ENCODE results near the gene FOXR2. TPM values are rescaled to one million over a fixed set of nuclear protein-coding genes. Genes with fewer than 3 reads are reported as not detected.

FOXR2 gene
- total and polyA plus RNA-seq, 2 donors from 2014 or later, result not detected

DNA sequence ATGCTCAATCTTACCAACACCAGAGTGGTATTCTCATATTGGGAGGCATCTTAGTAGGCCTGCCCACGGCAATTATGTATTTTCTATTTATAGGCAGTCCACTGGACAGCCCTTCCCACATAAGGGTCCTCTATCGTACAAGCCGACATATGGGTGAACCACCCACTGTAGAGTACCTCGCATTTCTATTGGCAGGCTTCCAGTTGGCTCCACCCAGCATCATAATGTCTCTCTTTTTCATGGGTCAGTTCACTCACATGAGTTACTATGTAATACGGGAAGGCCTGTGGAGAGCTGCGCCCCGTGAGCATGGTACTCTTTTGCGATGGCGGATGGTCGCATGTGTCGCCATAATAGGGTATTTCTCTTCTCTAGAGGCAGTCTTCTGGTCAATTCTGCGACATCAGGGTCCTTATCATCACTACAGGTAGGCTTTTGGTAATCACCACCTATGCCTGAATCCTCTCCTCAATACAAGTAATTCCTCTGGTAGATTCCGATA is 29.4 kb upstream of the FOXR2 start:
- H3K27ac ChIP-seq (ENCODE audit: low read depth in 2 of 2, low read length in 2 of 2), result no peak overlapping the region
- DNase-seq (no peak), FAIRE-seq (no peak)
- H3K9me3 ChIP-seq (ENCODE audit: control insufficient read depth in 2 of 3, insufficient read depth in 1 of 3, low read length in 3 of 3), result no peaks in the 10 kb centered on the region
- no peaks in the 10 kb centered on the region for H3K4me1 ChIP-seq (ENCODE audit: control insufficient read depth in 2 of 3, insufficient read depth in 2 of 3, low read depth in 1 of 3, low read length in 3 of 3)
- H3K9ac ChIP-seq (ENCODE audit: low read length in 3 of 3), result no peak overlapping the region
- TF ChIP-seq, protein P1, sequence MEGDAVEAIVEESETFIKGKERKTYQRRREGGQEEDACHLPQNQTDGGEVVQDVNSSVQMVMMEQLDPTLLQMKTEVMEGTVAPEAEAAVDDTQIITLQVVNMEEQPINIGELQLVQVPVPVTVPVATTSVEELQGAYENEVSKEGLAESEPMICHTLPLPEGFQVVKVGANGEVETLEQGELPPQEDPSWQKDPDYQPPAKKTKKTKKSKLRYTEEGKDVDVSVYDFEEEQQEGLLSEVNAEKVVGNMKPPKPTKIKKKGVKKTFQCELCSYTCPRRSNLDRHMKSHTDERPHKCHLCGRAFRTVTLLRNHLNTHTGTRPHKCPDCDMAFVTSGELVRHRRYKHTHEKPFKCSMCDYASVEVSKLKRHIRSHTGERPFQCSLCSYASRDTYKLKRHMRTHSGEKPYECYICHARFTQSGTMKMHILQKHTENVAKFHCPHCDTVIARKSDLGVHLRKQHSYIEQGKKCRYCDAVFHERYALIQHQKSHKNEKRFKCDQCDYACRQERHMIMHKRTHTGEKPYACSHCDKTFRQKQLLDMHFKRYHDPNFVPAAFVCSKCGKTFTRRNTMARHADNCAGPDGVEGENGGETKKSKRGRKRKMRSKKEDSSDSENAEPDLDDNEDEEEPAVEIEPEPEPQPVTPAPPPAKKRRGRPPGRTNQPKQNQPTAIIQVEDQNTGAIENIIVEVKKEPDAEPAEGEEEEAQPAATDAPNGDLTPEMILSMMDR (IDR thresholded peaks at IDR 0.05; ENCODE audit: borderline replicate concordance, extremely low read depth, insufficient read depth), result no peak
- H3K4me3 ChIP-seq (ENCODE audit: low read length in 3 of 3), result no peak overlapping the region
- intact Hi-C loops (cut with DNase I), result no loop called here
- H3K36me3 ChIP-seq (ENCODE audit: control insufficient read depth in 2 of 3, insufficient read depth in 3 of 3, low read length in 3 of 3), result no peaks in the 10 kb centered on the region
- no peaks in the 10 kb centered on the region for H3K27me3 ChIP-seq (ENCODE audit: control insufficient read depth, insufficient read depth, low read length)

GRCh38 chrX:55598333-55598732 is 24.9 kb upstream of the FOXR2 start:
- Histone ChIP-seq H3K27me3 (ENCODE audit: control insufficient read depth, insufficient read depth, low read length) (no peaks in the 10 kb centered on the region), H3K9ac (ENCODE audit: low read length in 3 of 3) (no peak overlapping the region), H3K4me1 (ENCODE audit: control insufficient read depth in 2 of 3, insufficient read depth in 2 of 3, low read depth in 1 of 3, low read length in 3 of 3) (no peaks in the 10 kb centered on the region), H3K36me3 (ENCODE audit: control insufficient read depth in 2 of 3, insufficient read depth in 3 of 3, low read length in 3 of 3) (no peaks in the 10 kb centered on the region), H3K27ac (ENCODE audit: low read depth in 2 of 2, low read length in 2 of 2) (no peak overlapping the region), H3K9me3 (ENCODE audit: control insufficient read depth in 2 of 3, insufficient read depth in 1 of 3, low read length in 3 of 3) (no peaks in the 10 kb centered on the region), H3K4me3 (ENCODE audit: low read length in 3 of 3) (no peak overlapping the region)
- intact Hi-C loops (cut with DNase I), result no loop called here
- DNase-seq, result no peak
- TF ChIP-seq, protein P1 (IDR thresholded peaks at IDR 0.05; ENCODE audit: borderline replicate concordance, extremely low read depth, insufficient read depth), result no peak
- no peak for FAIRE-seq

- Histone ChIP-seq H3K27me3 (ENCODE audit: control insufficient read depth, insufficient read depth, low read length) (no peaks in the 10 kb centered on the region), H3K36me3 (ENCODE audit: control insufficient read depth in 2 of 3, insufficient read depth in 3 of 3, low read length in 3 of 3) (no peaks in the 10 kb centered on the region), H3K4me1 (ENCODE audit: control insufficient read depth in 2 of 3, insufficient read depth in 2 of 3, low read depth in 1 of 3, low read length in 3 of 3) (no peaks in the 10 kb centered on the region), H3K27ac (ENCODE audit: low read depth in 2 of 2, low read length in 2 of 2) (no peak overlapping the region), H3K4me3 (ENCODE audit: low read length in 3 of 3) (no peak overlapping the region), H3K9ac (ENCODE audit: low read length in 3 of 3) (no peak overlapping the region), H3K9me3 (ENCODE audit: control insufficient read depth in 2 of 3, insufficient read depth in 1 of 3, low read length in 3 of 3) (no peaks in the 10 kb centered on the region)
- DNase-seq (no peak), FAIRE-seq (no peak)
- TF ChIP-seq, protein P1 (IDR thresholded peaks at IDR 0.05; ENCODE audit: borderline replicate concordance, extremely low read depth, insufficient read depth), result no peak
- intact Hi-C loops (cut with DNase I), result no loop called here
These were observed 3.7 kb upstream of the FOXR2 start for GRCh38 chrX:55619547-55619946.

- no peak overlapping the region for H3K27ac ChIP-seq (ENCODE audit: low read depth in 2 of 2, low read length in 2 of 2)
- FAIRE-seq (peak; percentile 15), DNase-seq (peak in 1 of 5 donors; percentile 78)
- no peak overlapping the region for H3K9ac ChIP-seq (ENCODE audit: low read length in 3 of 3)
- H3K27me3 ChIP-seq (ENCODE audit: control insufficient read depth, insufficient read depth, low read length), result no peaks in the 10 kb centered on the region
- no peaks in the 10 kb centered on the region for H3K36me3 ChIP-seq (ENCODE audit: control insufficient read depth in 2 of 3, insufficient read depth in 3 of 3, low read length in 3 of 3)
- intact Hi-C loops (cut with DNase I), result no loop called here
- no peaks in the 10 kb centered on the region for H3K9me3 ChIP-seq (ENCODE audit: control insufficient read depth in 2 of 3, insufficient read depth in 1 of 3, low read length in 3 of 3)
- H3K4me1 ChIP-seq (ENCODE audit: control insufficient read depth in 2 of 3, insufficient read depth in 2 of 3, low read depth in 1 of 3, low read length in 3 of 3), result peaks cover 0 to 3% (median 0%) of the 10 kb centered on the region in 3 donors
- H3K4me3 ChIP-seq (ENCODE audit: low read length in 3 of 3), result no peak overlapping the region
- TF ChIP-seq, protein P1 (IDR thresholded peaks at IDR 0.05; ENCODE audit: borderline replicate concordance, extremely low read depth, insufficient read depth), result no peak
These were observed 1.2 kb downstream of the FOXR2 start for GRCh38 chrX:55624403-55624802.
